ENCODE results near the gene NPM1.

DNA sequence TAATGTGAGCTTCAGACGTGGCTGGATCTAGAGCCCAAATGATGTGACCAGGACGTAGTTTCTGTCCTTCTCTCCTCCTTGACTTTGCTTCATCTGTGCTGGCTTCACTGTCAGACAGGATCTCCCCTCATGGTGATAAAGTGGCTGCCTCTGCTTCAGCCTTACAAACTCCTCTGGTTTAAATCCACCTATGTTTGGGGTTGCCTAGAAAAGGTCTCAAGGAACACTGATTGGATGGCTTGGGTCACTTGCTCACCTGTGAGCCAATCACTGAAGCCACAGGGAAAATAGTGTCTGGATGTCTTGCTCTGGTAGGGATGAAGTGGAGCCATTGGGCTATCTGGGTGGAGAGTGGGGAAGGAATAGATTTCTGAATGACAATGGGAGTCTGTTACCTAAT, 67.9 kb downstream of the NPM1 start:
- TF ChIP-seq, protein P1, sequence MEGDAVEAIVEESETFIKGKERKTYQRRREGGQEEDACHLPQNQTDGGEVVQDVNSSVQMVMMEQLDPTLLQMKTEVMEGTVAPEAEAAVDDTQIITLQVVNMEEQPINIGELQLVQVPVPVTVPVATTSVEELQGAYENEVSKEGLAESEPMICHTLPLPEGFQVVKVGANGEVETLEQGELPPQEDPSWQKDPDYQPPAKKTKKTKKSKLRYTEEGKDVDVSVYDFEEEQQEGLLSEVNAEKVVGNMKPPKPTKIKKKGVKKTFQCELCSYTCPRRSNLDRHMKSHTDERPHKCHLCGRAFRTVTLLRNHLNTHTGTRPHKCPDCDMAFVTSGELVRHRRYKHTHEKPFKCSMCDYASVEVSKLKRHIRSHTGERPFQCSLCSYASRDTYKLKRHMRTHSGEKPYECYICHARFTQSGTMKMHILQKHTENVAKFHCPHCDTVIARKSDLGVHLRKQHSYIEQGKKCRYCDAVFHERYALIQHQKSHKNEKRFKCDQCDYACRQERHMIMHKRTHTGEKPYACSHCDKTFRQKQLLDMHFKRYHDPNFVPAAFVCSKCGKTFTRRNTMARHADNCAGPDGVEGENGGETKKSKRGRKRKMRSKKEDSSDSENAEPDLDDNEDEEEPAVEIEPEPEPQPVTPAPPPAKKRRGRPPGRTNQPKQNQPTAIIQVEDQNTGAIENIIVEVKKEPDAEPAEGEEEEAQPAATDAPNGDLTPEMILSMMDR (IDR thresholded peaks at IDR 0.05; ENCODE audit: low read depth, low read length, missing input control): no peak
- TF ChIP-seq ZBTB33 (IDR thresholded peaks at IDR 0.05): no peak
- no peak for TF ChIP-seq YY1 (IDR thresholded peaks at IDR 0.05)
- no peak for TF ChIP-seq SP1 (IDR thresholded peaks at IDR 0.05)
- no peak for TF ChIP-seq FOXA1 (IDR thresholded peaks at IDR 0.05)
- TF ChIP-seq RAD21 (IDR thresholded peaks at IDR 0.05): no peak

Measured in liver (tissue), 3 donors.